Neural crest cell (in vitro differentiated cells): ENCODE data around the gene RIPOR2. TPM values are rescaled to one million over a fixed set of nuclear protein-coding genes. Genes with fewer than 3 reads are reported as not detected.

Experiments used
- DNase-seq: peaks from one replicate; pipeline ENCODE4 v3.0.0; 2021; ENCODE audit warnings: low read depth, mixed read lengths, low spot score
- H3K27ac Mint-ChIP-seq: one replicate; pipeline ENCODE4 v1.8.0; 2021; ENCODE audit warnings: mild to moderate bottlenecking, mixed read lengths; ENCODE audit not compliant: unreplicated experiment
- H3K27me3 Mint-ChIP-seq: 2 replicates; pipeline ENCODE4 v1.8.0; 2021; ENCODE audit warnings: low read depth, mild to moderate bottlenecking, mixed read lengths
- H3K36me3 Mint-ChIP-seq: 2 replicates; pipeline ENCODE4 v1.8.0; 2021; ENCODE audit warnings: low read depth, mild to moderate bottlenecking, mixed read lengths
- H3K4me1 Mint-ChIP-seq: 2 replicates; pipeline ENCODE4 v1.8.0; 2021; ENCODE audit warnings: mixed read lengths
- H3K4me3 Mint-ChIP-seq: one replicate; pipeline ENCODE4 v1.8.0; 2021; ENCODE audit warnings: mild to moderate bottlenecking, mixed read lengths
- H3K9me3 Mint-ChIP-seq: 2 replicates; pipeline ENCODE4 v1.8.0; 2021; ENCODE audit warnings: mixed read lengths
- total RNA-seq: library from RNA; stranded (reverse); gene quantifications from 2 replicates; pipeline ENCODE4 v1.2.1, GENCODE V29; 2021
- TF ChIP-seq, protein P1 (sequence below): fragments of 200-600 bp; sonication (generic); conservative IDR thresholded peaks from 2 replicates; pipeline ENCODE4 v1.5.0; 2021; ENCODE audit warnings: antibody characterized with exemption, mild to moderate bottlenecking

RIPOR2 gene
- total RNA-seq, 1 donor from 2014 or later, result 3.5 TPM

DNA sequence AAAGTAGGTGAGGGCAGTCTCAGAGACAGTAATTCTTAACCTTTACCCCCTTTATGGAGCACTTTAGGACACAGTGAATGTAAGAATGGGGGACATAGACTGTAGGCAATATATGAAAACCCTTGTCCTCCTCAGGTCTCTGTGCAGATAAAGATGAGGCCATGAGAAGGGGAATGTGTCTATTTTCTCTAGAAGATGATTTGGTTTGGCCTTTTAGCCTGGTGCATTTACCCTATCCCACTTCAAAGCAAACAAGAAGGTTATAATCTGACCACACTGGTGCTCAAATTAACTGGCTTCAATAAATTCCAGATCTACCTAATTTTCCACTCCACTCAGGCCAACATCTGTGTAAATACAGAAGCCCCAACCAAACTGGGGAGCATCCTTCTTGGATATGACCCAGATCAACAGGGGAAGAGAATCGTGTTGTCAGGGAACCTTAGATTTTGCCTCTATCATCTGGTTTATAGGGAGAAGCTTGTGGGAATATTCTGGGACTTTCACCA is 42.4 kb downstream of the RIPOR2 start:
- Mint-ChIP-seq H3K27me3 (no peaks in the 10 kb centered on the region), H3K4me1 (peaks cover 5% of the 10 kb centered on the region), H3K36me3 (no peaks in the 10 kb centered on the region), H3K27ac (no peak overlapping the region), H3K9me3 (no peaks in the 10 kb centered on the region), H3K4me3 (no peak overlapping the region)
- TF ChIP-seq, protein P1, sequence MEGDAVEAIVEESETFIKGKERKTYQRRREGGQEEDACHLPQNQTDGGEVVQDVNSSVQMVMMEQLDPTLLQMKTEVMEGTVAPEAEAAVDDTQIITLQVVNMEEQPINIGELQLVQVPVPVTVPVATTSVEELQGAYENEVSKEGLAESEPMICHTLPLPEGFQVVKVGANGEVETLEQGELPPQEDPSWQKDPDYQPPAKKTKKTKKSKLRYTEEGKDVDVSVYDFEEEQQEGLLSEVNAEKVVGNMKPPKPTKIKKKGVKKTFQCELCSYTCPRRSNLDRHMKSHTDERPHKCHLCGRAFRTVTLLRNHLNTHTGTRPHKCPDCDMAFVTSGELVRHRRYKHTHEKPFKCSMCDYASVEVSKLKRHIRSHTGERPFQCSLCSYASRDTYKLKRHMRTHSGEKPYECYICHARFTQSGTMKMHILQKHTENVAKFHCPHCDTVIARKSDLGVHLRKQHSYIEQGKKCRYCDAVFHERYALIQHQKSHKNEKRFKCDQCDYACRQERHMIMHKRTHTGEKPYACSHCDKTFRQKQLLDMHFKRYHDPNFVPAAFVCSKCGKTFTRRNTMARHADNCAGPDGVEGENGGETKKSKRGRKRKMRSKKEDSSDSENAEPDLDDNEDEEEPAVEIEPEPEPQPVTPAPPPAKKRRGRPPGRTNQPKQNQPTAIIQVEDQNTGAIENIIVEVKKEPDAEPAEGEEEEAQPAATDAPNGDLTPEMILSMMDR, result no peak
- no peak for DNase-seq

DNA sequence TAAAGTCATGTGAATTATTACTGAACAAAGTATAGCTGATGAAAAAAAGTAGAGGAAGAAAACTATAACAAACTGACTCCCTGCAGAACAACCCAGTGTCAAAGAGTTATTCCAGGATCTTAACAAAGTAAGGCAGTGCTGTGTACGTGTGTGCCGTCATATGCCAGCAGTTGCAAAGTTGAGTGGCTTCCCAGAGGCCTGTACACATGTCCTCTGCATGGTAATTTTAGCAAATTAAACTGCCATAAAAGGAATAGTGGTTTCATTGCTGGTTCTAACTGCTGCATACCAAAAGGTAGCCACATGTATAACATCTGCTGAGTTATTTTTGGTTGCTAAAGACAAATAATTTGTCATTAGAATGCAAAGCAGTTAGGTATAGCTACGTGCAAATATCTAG is 44.8 kb downstream of the RIPOR2 start:
- TF ChIP-seq, protein P1, result no peak
- Mint-ChIP-seq H3K4me1 (peaks cover 12% of the 10 kb centered on the region), H3K27me3 (no peaks in the 10 kb centered on the region), H3K4me3 (no peak overlapping the region), H3K36me3 (no peaks in the 10 kb centered on the region), H3K27ac (no peak overlapping the region), H3K9me3 (no peaks in the 10 kb centered on the region)
- DNase-seq, result no peak

GRCh38 chr6:24890471-24890870 is 45.3 kb downstream of the RIPOR2 start:
- H3K4me1 Mint-ChIP-seq, result peaks cover 12% of the 10 kb centered on the region
- no peak for DNase-seq
- no peak overlapping the region for H3K4me3 Mint-ChIP-seq
- no peaks in the 10 kb centered on the region for H3K9me3 Mint-ChIP-seq
- no peak overlapping the region for H3K27ac Mint-ChIP-seq
- TF ChIP-seq, protein P1, result no peak
- H3K27me3 Mint-ChIP-seq, result no peaks in the 10 kb centered on the region
- no peaks in the 10 kb centered on the region for H3K36me3 Mint-ChIP-seq

- Mint-ChIP-seq H3K4me1 (peaks cover 13% of the 10 kb centered on the region), H3K36me3 (no peaks in the 10 kb centered on the region), H3K27me3 (no peaks in the 10 kb centered on the region), H3K9me3 (no peaks in the 10 kb centered on the region), H3K27ac (no peak overlapping the region), H3K4me3 (no peak overlapping the region)
- no peak for DNase-seq
- TF ChIP-seq, protein P1, result no peak
These were observed 46.9 kb downstream of the RIPOR2 start for GRCh38 chr6:24888715-24889370.

- Mint-ChIP-seq H3K4me1 (peaks cover 25% of the 10 kb centered on the region), H3K4me3 (no peak overlapping the region), H3K27me3 (no peaks in the 10 kb centered on the region), H3K9me3 (no peaks in the 10 kb centered on the region), H3K36me3 (no peaks in the 10 kb centered on the region), H3K27ac (no peak overlapping the region)
- DNase-seq, result no peak
- TF ChIP-seq, protein P1, result no peak
These were observed 48.1 kb downstream of the RIPOR2 start for GRCh38 chr6:24887545-24888140.
